GM18498 (cell line): ENCODE data around the gene ADAMTS14.

Experiments used
- ATAC-seq: cut with Tn5 transposase; IDR thresholded peaks from one replicate; pipeline ENCODE4 v1.9.1; 2021; ENCODE audit warnings: mild to moderate bottlenecking, moderate library complexity; ENCODE audit not compliant: unreplicated experiment

ADAMTS14 gene

GRCh38 chr10:70781461-70782051, 109.2 kb downstream of the ADAMTS14 start:
- no peak for ATAC-seq

- ATAC-seq, result no peak
These were observed 109.9 kb downstream of the ADAMTS14 start for GRCh38 chr10:70782086-70782745.

DNA sequence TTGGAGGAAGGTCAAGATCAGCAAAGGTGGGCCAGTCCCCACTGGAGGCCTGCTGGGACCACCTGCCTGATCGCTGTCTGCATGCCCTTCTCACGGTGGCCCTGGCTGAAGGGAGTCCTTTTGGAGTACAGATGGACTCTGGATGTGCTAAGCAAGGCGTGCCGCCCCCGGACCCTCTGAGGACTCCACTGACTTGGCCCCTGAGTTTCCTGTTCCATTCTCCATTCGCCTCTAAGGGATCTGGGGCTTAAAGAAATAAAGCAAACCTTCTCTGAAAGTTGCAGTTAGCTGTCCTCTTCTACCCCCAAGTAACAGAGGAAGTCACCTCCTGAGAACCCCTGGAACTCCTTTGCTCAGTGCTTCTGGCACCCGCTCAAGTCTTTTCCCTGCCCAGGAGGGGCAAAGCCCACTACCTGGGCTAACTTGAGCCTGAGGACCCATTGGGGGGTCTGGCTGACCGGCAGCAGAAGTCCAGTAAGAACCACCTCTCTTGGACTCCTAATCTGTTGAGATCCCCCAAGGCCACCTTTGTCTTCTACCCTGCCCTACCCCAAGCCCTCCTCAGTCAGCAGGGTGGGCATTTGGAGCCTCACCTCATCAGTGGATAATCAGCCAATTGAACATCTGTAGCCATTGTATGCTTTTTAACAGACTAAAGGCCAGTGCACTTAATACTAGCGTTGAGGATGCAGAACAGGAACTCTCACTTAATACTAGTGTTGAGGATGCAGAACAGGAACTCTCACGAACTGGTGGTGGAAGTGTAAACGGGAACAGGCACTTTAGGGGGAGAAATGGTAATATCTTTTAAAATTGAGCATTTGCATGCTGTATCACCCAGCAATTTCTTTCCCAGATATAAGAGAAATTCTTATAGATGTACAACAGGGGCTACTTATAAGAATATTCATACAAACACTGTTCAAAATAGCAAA, 110.7 kb downstream of the ADAMTS14 start:
- ATAC-seq, result no peak

GRCh38 chr10:70784016-70784415, 111.7 kb downstream of the ADAMTS14 start:
- no peak for ATAC-seq

GRCh38 chr10:70784471-70784870, 112.2 kb downstream of the ADAMTS14 start:
- ATAC-seq, result no peak

DNA sequence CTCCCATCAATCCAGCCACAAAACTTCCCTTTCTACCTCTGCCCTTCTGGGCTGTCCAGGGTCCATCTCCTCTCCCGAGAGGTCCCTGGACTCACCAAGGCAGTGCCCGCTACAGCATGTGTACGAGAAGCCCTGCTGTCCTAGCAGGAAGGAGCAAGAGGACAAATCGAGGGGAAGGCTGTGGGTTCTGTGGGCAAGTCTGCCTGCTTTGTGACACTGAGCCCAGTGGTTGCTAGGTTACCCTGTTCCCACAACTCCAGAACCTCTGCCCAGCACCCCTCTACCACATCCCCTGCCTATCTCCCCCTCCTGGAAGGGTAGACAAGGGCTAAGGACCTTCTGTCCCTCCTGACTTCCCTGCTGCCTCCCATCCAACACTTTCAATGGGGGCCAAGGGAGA, 112.9 kb downstream of the ADAMTS14 start, which contains the start of gene TBATA:
TBATA (minus strand) TSS at position 188 of the 400 bp plus-strand sequence. CDS start 1,998 bp downstream, outside the sequence.
- no peak for ATAC-seq

- ATAC-seq, result no peak
These were observed 114.6 kb downstream of the ADAMTS14 start for GRCh38 chr10:70786799-70787415.

DNA sequence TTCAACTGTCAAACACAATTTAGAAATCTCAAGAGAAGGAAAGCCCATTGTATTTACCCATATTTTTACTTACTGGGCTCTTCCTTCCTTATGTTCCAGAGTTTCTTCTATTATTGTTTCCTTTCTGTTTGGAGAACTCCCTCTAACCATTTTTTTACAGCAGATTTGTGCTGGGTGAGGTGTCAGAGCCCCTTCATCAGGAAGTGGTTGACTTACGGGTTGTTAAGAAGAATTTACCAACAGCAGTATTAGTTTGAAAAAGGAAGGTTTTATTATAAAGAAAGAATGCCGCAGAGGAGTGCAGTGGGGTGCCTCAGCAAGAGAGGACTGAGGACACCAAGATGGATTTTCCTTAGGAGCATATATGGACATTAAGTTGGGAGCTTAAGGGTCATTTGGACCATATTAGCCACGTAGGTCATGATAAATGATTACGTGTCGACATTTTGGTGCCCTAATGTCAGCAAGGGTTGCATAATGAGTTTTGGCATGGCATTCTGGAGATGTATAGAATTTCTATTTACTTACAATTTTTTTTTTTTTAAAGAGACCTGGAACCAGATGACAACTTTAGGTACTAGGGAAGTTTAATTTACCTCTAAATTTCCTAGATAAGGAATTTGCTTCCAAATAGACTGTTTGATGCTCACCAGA, 119.2 kb downstream of the ADAMTS14 start:
- no peak for ATAC-seq

GRCh38 chr10:70795613-70796012, 123.3 kb downstream of the ADAMTS14 start:
- no peak for ATAC-seq

DNA sequence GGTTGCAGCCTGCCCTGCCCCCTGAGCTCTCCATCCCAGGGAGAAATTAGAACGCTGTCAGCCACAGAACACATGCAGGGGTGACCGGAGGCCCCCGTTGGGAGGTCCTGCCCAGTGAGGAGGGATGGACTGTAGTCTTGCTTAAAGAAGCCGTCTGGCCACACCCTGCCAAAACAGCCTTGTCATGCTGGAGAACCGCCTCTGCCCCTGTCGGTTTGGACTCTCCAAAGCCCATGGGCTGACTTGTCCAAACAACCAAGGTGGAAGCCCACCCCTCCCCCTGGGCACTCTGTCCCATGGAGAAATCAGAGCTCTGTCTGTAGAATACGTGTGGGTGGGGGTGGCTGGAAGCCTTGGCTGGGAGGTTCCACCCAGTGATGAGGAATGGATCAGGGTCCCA, 125.5 kb downstream of the ADAMTS14 start:
- ATAC-seq, result no peak

- ATAC-seq, result no peak
These were observed 126.8 kb downstream of the ADAMTS14 start for GRCh38 chr10:70799124-70799523.

GRCh38 chr10:70801854-70802253, 129.5 kb downstream of the ADAMTS14 start:
- no peak for ATAC-seq

DNA sequence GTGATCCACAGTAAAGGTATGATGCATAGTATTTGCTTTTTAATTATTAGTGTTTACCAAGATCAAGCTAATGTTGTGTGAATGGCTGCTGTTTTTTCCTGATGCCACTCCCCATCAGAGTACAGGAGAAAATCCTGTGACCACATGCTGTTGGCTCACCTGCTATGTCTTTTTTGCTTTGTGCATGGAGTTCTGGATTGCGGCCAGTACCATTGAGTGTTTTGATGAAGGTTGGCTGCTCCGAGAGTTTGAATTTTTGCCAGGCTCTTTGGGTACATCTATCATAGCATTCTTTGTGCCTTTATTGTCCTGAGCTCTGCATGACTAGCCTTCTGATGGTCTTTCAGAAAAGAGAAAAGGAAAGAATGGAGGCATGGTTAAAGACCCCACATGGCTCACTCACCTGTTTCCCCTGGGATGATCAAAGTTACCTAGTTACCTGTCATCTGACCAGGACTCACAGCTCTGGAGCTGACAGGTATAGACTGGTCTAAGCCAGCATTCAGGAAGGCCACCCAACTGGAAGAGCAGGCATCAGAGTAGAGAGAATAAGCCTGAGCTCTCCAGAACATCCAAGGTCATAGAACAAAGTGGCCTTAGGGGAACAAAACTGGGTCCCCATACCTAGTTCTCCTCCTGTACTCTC, 131.6 kb downstream of the ADAMTS14 start:
- ATAC-seq, result no peak

DNA sequence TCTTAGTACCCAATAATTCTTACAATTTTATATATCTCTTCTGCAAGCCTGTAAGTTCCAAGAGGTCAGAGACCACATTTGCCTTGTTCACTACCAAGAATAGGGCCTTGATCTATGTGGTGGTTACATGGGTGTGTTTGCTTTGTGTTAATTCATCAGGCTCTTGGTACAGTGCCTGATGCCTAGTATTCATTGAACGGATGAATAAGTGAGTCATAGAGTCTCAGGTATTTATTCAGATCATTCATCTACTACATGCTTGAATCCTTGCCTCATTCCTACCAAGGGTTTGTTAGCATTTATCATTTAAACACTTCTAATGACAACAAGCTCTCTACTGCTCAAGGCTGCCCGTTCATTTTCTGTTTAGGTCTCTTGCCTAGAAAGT, 132.1 kb downstream of the ADAMTS14 start:
- ATAC-seq, result no peak

GRCh38 chr10:70805619-70806215, 133.4 kb downstream of the ADAMTS14 start:
- no peak for ATAC-seq

DNA sequence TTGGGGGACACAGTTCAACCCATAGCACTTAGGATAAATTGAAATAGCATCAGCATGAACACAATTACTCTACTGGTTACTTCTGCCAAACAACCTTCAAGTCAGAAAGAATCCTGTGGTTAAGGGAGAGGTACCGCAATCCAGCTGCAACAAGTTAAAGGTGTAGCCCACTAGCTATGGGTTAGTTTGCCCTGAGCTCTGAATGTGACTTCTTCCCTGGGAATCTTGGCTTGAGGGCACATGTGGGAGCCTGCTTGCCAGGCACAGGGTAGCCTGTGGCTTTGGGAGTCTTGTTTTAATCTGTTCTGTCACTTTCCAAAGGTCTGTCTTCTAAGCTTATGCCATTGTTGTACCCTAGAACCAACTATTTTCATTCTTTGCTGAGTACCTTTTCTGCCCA, 134.5 kb downstream of the ADAMTS14 start:
- no peak for ATAC-seq

- no peak for ATAC-seq
These were observed 135.2 kb downstream of the ADAMTS14 start for GRCh38 chr10:70807556-70807955.

DNA sequence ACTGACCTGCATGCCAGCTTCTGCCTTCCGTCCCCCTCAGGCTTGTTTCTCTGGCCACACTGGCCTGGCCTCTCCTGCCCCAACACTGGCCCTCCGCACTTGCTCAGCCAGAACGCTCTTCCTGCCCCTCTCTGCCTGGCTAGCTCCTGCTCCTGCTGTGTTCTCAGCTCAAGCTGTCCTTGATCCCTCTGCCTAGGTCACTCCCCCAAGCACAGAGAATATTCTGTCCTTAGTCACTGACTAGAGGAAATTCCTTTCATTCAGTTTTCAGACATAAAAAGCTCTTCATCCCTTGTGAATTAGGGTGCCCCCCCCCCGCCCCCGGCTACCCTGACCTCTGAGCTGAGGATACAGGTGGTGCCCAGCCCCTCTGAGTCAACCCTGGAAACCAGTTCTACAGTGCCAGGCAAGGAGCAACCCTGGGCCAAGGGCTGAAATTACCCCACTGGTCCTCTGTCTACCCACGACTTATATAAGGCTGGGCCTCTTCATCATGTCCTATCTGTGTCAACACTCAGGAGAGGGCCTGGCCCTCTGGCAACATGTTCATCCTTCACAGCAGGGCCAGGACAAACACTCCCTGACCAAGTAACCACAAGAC, 136.8 kb downstream of the ADAMTS14 start:
- ATAC-seq, result no peak

GRCh38 chr10:70809726-70810125, 137.4 kb downstream of the ADAMTS14 start:
- ATAC-seq, result no peak
